Mesenchymal stem cell (in vitro differentiated cells and primary cell): ENCODE data around the gene GULP1.

Experiments used
- DNase-seq: peaks from one replicate; pipeline ENCODE4 v3.0.0-alpha.2; 2013
- H2AFZ ChIP-seq: one replicate; pipeline ENCODE4 v1.6.1; 2013; ENCODE audit warnings: low read depth, mild to moderate bottlenecking, control low read depth, inconsistent platforms, low read length, moderate library complexity
- H2AK5ac ChIP-seq: 2 replicates; pipeline ENCODE4 v1.6.1; 2013; ENCODE audit warnings: low read length, moderate library complexity, mild to moderate bottlenecking, inconsistent platforms; ENCODE audit not compliant: severe bottlenecking
- H2BK120ac ChIP-seq: one replicate; pipeline ENCODE4 v1.6.1; 2013; ENCODE audit warnings: low read depth, mild to moderate bottlenecking, inconsistent platforms, low read length, moderate library complexity
- H2BK12ac ChIP-seq, 2 experiments: one replicate each; pipeline ENCODE4 v1.6.1; 2013; ENCODE audit warnings: inconsistent platforms in 2 of 2, low read length in 2 of 2, mild to moderate bottlenecking in 2 of 2, moderate library complexity in 2 of 2, control low read depth in 1 of 2
- H2BK15ac ChIP-seq: one replicate; pipeline ENCODE4 v1.6.1; 2013; ENCODE audit warnings: mild to moderate bottlenecking, low read depth, inconsistent platforms; ENCODE audit not compliant: poor library complexity, severe bottlenecking
- H2BK5ac ChIP-seq: 2 replicates; pipeline ENCODE4 v1.6.1; 2013; ENCODE audit warnings: low read depth, mild to moderate bottlenecking, low read length, control low read depth, inconsistent platforms; ENCODE audit not compliant: poor library complexity, severe bottlenecking
- H3K14ac ChIP-seq, 2 experiments: one replicate each; pipeline ENCODE4 v1.6.1; 2013; ENCODE audit warnings: inconsistent platforms in 2 of 2, low read length in 2 of 2, control low read depth in 1 of 2, mild to moderate bottlenecking in 1 of 2, moderate library complexity in 1 of 2
- H3K18ac ChIP-seq, 2 experiments: one replicate each; pipeline ENCODE4 v1.6.1; 2013; ENCODE audit warnings: inconsistent platforms in 2 of 2, low read length in 2 of 2, control low read depth in 1 of 2, low read depth in 1 of 2, mild to moderate bottlenecking in 1 of 2
- H3K23ac ChIP-seq, 2 experiments: one replicate each; pipeline ENCODE4 v1.6.1; 2013; ENCODE audit warnings: inconsistent platforms in 2 of 2, low read length in 2 of 2, mild to moderate bottlenecking in 2 of 2, moderate library complexity in 2 of 2, control low read depth in 1 of 2
- H3K27ac ChIP-seq: 2 replicates; pipeline ENCODE4 v1.5.1; 2013; ENCODE audit warnings: mild to moderate bottlenecking, moderate library complexity, low read length, control low read depth, inconsistent platforms; ENCODE audit not compliant: poor library complexity, severe bottlenecking
- H3K27me3 ChIP-seq, 2 experiments: 2 replicates each; pipeline versions ENCODE4 v1.6.1 to v1.7.0; 2013; ENCODE audit warnings: low read length in 2 of 2, mild to moderate bottlenecking in 2 of 2, moderate library complexity in 2 of 2, control low read depth in 1 of 2, inconsistent platforms in 1 of 2; ENCODE audit not compliant: control insufficient read depth in 1 of 2, insufficient read depth in 1 of 2
- H3K36me3 ChIP-seq, 2 experiments: 2 replicates each; pipeline versions ENCODE4 v1.6.1 to v1.7.0; 2013; ENCODE audit warnings: low read length in 2 of 2, control low read depth in 1 of 2, inconsistent platforms in 1 of 2, low read depth in 1 of 2, mild to moderate bottlenecking in 1 of 2; ENCODE audit not compliant: insufficient read depth in 2 of 2, control insufficient read depth in 1 of 2
- H3K4ac ChIP-seq, 2 experiments: one replicate each; pipeline ENCODE4 v1.6.1; 2013; ENCODE audit warnings: inconsistent platforms in 2 of 2, low read length in 2 of 2, mild to moderate bottlenecking in 2 of 2, moderate library complexity in 2 of 2, control low read depth in 1 of 2, low read depth in 1 of 2
- H3K4me1 ChIP-seq: 2 replicates; pipeline ENCODE4 v1.6.1; 2013; ENCODE audit warnings: low read depth, low read length, control low read depth; ENCODE audit not compliant: control insufficient read depth, insufficient read depth
- H3K4me2 ChIP-seq: 2 replicates; pipeline ENCODE4 v1.6.1; 2013; ENCODE audit warnings: low read length, mild to moderate bottlenecking, inconsistent platforms; ENCODE audit not compliant: poor library complexity, severe bottlenecking
- H3K4me3 ChIP-seq, 2 experiments: 2 replicates each; pipeline versions ENCODE4 v1.5.1 to v1.7.0; 2013; ENCODE audit warnings: low read length in 2 of 2, mild to moderate bottlenecking in 2 of 2, control low read depth in 1 of 2, low read depth in 1 of 2; ENCODE audit not compliant: insufficient read depth in 1 of 2
- H3K79me1 ChIP-seq: replicated peaks from 2 replicates; pipeline ENCODE4 v1.6.1; 2013; ENCODE audit warnings: mild to moderate bottlenecking, control low read depth, low read length, inconsistent platforms; ENCODE audit not compliant: poor library complexity, severe bottlenecking
- H3K9ac ChIP-seq: 2 replicates; pipeline ENCODE4 v1.7.0; 2013; ENCODE audit warnings: mild to moderate bottlenecking, low read length, moderate library complexity
- H3K9me3 ChIP-seq: 2 replicates; pipeline ENCODE4 v1.7.0; 2013; ENCODE audit warnings: mild to moderate bottlenecking, low read length; ENCODE audit not compliant: control insufficient read depth
- H4K8ac ChIP-seq: one replicate; pipeline ENCODE4 v1.6.1; 2013; ENCODE audit warnings: inconsistent platforms, mild to moderate bottlenecking, low read length, moderate library complexity
- H4K91ac ChIP-seq: one replicate; pipeline ENCODE4 v1.6.1; 2013; ENCODE audit warnings: mild to moderate bottlenecking, low read length, inconsistent platforms
- WGBS: methylation state at CpG from one replicate; pipeline ENCODE4 v1.1.7; 2013; ENCODE audit warnings: mixed read lengths; 5-methylcytosine and 5-hydroxymethylcytosine counted together

Gene GULP1

DNA sequence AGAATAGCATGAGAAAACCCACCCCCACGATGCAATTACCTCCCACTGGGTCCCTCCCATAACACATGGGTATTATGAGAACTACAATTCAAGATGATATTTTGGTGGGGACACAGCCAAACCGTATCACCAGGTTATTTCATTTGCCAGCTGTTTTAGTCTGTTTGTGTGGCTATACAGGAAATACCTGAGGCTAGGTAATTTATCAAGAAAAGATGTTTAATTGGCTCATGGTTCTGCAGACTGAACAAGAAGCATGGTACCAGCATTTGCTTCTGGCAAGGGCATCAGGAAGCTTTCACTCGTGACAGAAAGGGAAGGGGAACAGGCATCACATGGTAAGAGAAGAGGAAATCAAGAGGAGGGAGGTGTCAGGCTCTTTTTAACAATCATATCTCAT lies 329.2 kb downstream of the GULP1 start:
- Histone ChIP-seq H3K14ac (no peak overlapping the region), H3K4me3 (no peak overlapping the region), H3K27me3 (no peaks in the 10 kb centered on the region), H3K4me2 (no peak overlapping the region), H3K79me1 (no peaks in the 10 kb centered on the region), H2AFZ (no peak overlapping the region), H3K9ac (no peak overlapping the region), H3K36me3 (no peaks in the 10 kb centered on the region), H2BK5ac (no peak overlapping the region), H3K23ac (no peak overlapping the region), H3K9me3 (no peaks in the 10 kb centered on the region), H2BK120ac (no peak overlapping the region), H3K27ac (no peak overlapping the region), H3K4me1 (no peaks in the 10 kb centered on the region), H2BK15ac (no peak overlapping the region), H4K91ac (no peak overlapping the region), H2BK12ac (no peak overlapping the region), H3K4ac (no peak overlapping the region), H2AK5ac (no peak overlapping the region), H4K8ac (no peak overlapping the region), H3K18ac (no peak overlapping the region)
- DNase-seq = no peak
- 88% methylated on average over 1 of the region's 3 CpGs for WGBS

DNA sequence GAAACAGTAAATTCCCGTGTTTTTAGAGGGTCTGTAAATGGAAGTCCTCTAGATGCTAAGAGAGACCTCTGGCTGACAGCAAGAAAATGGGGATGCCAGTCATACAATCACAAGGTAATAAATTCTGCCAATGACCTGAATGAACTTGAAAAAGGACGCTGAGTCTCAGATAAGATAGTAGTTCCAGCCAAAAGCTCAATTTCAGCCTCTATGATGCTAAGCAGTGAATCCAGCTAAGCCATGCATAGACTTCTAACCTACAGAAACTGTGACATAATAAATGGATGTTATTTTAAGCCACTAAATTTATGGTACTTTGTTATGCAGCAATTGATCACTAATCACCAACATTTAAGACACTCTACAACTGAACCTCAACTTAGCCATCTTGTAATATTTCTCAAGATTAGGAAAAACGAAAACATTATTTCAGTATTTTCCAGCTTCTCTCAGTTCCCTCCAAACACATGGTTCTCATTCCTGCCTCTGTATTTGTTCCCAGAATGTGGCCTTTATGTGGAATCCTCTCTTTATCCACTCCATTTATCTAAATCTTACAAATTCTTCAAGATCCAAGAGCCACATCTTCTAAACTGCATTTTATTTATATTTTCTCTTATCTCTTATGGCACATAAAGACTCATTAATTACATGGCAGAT lies 331.1 kb downstream of the GULP1 start:
- no peaks in the 10 kb centered on the region for H3K27me3 ChIP-seq
- H3K4ac ChIP-seq = no peak overlapping the region
- no peak overlapping the region for H4K91ac ChIP-seq
- H3K79me1 ChIP-seq = no peaks in the 10 kb centered on the region
- H2AK5ac ChIP-seq = no peak overlapping the region
- H2BK5ac ChIP-seq = no peak overlapping the region
- no peak overlapping the region for H3K4me2 ChIP-seq
- H3K9me3 ChIP-seq = no peaks in the 10 kb centered on the region
- H3K36me3 ChIP-seq = no peaks in the 10 kb centered on the region
- no peak overlapping the region for H3K4me3 ChIP-seq
- no peak overlapping the region for H2BK15ac ChIP-seq
- no peak overlapping the region for H2BK12ac ChIP-seq
- H3K9ac ChIP-seq = peak overlapping the region; percentile 56
- H2BK120ac ChIP-seq = no peak overlapping the region
- H3K4me1 ChIP-seq = no peaks in the 10 kb centered on the region
- H2AFZ ChIP-seq = no peak overlapping the region
- no peak overlapping the region for H3K27ac ChIP-seq
- WGBS = 93% methylated on average over 3 of the region's 3 CpGs
- no peak overlapping the region for H3K14ac ChIP-seq
- H4K8ac ChIP-seq = no peak overlapping the region
- peak overlapping the region in 1 of 2 experiments; percentile 28 for H3K18ac ChIP-seq
- H3K23ac ChIP-seq = no peak overlapping the region
- no peak for DNase-seq

DNA sequence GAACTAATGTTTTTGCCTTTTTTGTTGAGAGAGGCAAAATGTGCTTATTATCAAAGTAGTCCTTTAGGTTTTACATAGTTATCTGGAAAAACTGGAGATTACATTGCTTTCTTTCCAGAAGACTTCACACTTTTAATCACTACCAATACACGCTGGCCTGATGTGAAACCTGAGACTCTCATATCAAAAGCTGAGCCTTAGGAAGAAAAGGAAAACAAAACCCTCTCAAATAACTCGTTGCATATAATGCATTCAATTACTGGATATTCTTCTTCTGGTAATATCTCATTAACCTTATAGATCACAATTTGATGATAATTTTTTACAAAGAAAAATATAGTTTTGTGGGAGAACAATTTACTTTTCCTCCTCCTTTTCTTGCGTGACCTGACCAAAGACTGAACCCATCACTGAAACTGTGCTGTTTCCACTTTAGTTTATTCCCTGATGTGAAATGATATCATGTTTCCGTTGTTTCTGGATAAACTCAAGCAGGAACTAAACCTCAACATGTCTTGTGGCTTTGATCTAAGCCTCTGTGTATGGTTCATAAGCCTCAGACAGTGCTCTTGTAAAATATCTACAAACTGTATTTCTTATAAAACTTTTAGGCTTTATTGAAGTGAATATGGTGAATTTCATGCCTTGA lies 332.4 kb downstream of the GULP1 start:
- H3K4me2 ChIP-seq = no peak overlapping the region
- no peak overlapping the region for H2BK15ac ChIP-seq
- no peak overlapping the region for H3K14ac ChIP-seq
- H4K8ac ChIP-seq = no peak overlapping the region
- no peaks in the 10 kb centered on the region for H3K79me1 ChIP-seq
- H3K4me3 ChIP-seq = no peak overlapping the region
- H2AFZ ChIP-seq = no peak overlapping the region
- H2BK120ac ChIP-seq = no peak overlapping the region
- H3K4ac ChIP-seq = no peak overlapping the region
- H3K18ac ChIP-seq = no peak overlapping the region
- no peak overlapping the region for H2BK5ac ChIP-seq
- 75% methylated on average over 2 of the region's 4 CpGs for WGBS
- peak overlapping the region; percentile 56 for H3K9ac ChIP-seq
- H4K91ac ChIP-seq = no peak overlapping the region
- no peak overlapping the region for H3K23ac ChIP-seq
- no peak overlapping the region for H2BK12ac ChIP-seq
- H3K9me3 ChIP-seq = no peaks in the 10 kb centered on the region
- no peaks in the 10 kb centered on the region for H3K36me3 ChIP-seq
- H3K27me3 ChIP-seq = no peaks in the 10 kb centered on the region
- DNase-seq = peak; percentile 79
- no peak overlapping the region for H3K27ac ChIP-seq
- no peaks in the 10 kb centered on the region for H3K4me1 ChIP-seq
- H2AK5ac ChIP-seq = no peak overlapping the region

GRCh38 chr2:188627471-188627870 lies 335.8 kb downstream of the GULP1 start:
- Histone ChIP-seq H2AK5ac (no peak overlapping the region), H3K14ac (no peak overlapping the region), H2BK12ac (no peak overlapping the region), H3K36me3 (no peaks in the 10 kb centered on the region), H3K27me3 (no peaks in the 10 kb centered on the region), H4K91ac (no peak overlapping the region), H3K4me2 (no peak overlapping the region), H3K9ac (no peak overlapping the region), H2AFZ (no peak overlapping the region), H3K79me1 (no peaks in the 10 kb centered on the region), H3K9me3 (no peaks in the 10 kb centered on the region), H3K18ac (no peak overlapping the region), H3K4me3 (no peak overlapping the region), H3K27ac (no peak overlapping the region), H3K4me1 (no peaks in the 10 kb centered on the region), H4K8ac (no peak overlapping the region), H3K4ac (no peak overlapping the region), H2BK120ac (no peak overlapping the region), H3K23ac (no peak overlapping the region), H2BK15ac (no peak overlapping the region), H2BK5ac (no peak overlapping the region)
- WGBS = 94% methylated on average over 3 of the region's 3 CpGs
- DNase-seq = no peak
